Heart left ventricle (tissue), 16 donors: Measurements from ENCODE around the gene SEC14L2. TPM values are rescaled to one million over a fixed set of nuclear protein-coding genes. Genes with fewer than 3 reads are reported as not detected.

Source experiments
- ATAC-seq, 4 donors: fragments of 200-7000 bp; cut with Tn5 transposase; one replicate each; pipeline ENCODE4 v1.9.1; 2020 to 2022; ENCODE audit warnings: moderate library complexity in 4 of 4, mild to moderate bottlenecking in 3 of 4, moderate number of reproducible peaks in 1 of 4
- DNase-seq, 5 donors: peaks; one replicate each; pipeline ENCODE4 v3.0.0-alpha.2; 2020
- H3K27ac ChIP-seq, 12 donors: fragments of 200-600 bp; sonication (generic) in 4 of 12; one replicate each; pipeline versions ENCODE4 v1.5.0 to v1.8.0; 2016 to 2022; ENCODE audit warnings: mild to moderate bottlenecking in 2 of 12
- H3K27me3 ChIP-seq, 9 donors: fragments of 200-600 bp; sonication (generic) in 2 of 9; one replicate each; pipeline versions ENCODE4 v1.5.1 to v1.8.0; 2016 to 2022; ENCODE audit warnings: mild to moderate bottlenecking in 3 of 9
- H3K36me3 ChIP-seq, 9 donors: fragments of 200-600 bp; sonication (generic) in 2 of 9; one replicate each; pipeline versions ENCODE4 v1.5.0 to v1.8.0; 2018 to 2022; ENCODE audit warnings: mild to moderate bottlenecking in 2 of 9
- H3K4me1 ChIP-seq, 12 donors: fragments of 200-600 bp; sonication (generic) in 4 of 12; one replicate each; pipeline versions ENCODE4 v1.5.0 to v1.8.0; 2016 to 2022; ENCODE audit warnings: mild to moderate bottlenecking in 3 of 12
- H3K4me3 ChIP-seq, 12 donors: fragments of 200-600 bp; sonication (generic) in 4 of 12; one replicate each; pipeline versions ENCODE4 v1.5.0 to v1.8.0; 2017 to 2022; ENCODE audit warnings: mild to moderate bottlenecking in 9 of 12, moderate library complexity in 4 of 12
- H3K9me3 ChIP-seq, 12 donors: fragments of 200-600 bp; sonication (generic) in 4 of 12; one replicate each; pipeline versions ENCODE4 v1.5.0 to v1.8.0; 2016 to 2022; ENCODE audit warnings: mild to moderate bottlenecking in 1 of 12
- CTCF ChIP-seq, 12 donors: fragments of 200-600 bp; sonication (generic) in 4 of 12; IDR thresholded peaks; one replicate each; pipeline versions ENCODE4 v1.5.0 to v1.8.0; 2018 to 2022; ENCODE audit warnings: antibody characterized with exemption in 12 of 12, mild to moderate bottlenecking in 5 of 12
- POLR2A ChIP-seq, 2 donors: fragments of 450-650 bp; IDR thresholded peaks; one replicate each; pipeline ENCODE4 v1.6.1; 2017; ENCODE audit warnings: antibody characterized with exemption in 2 of 2, mild to moderate bottlenecking in 2 of 2, moderate library complexity in 2 of 2
- WGBS, 4 donors: extraction: QIAGEN DNeasy Blood & Tissue Kit in 2 of 4; methylation state at CpG; one replicate each; pipeline versions ENCODE4 v1.1.5 to v1.1.7; 2013 to 2018; 5-methylcytosine and 5-hydroxymethylcytosine counted together
- intact Hi-C, 10 donors: fragments of 100-400 bp; cut with DNase I; formaldehyde crosslinking; loops; one replicate each; pipeline versions ENCODE4 v1.11.1 to v1.14.2; 2022
- polyA plus RNA-seq, 2 donors: library from polyadenylated mRNA; stranded (reverse); fragments of 200-250 nt; gene quantifications; one replicate each; pipeline ENCODE4 v1.2.3, GENCODE V29; 2013
- total RNA-seq, 9 donors: library from RNA; depleted of rRNA in 2 of 9; stranded (reverse); fragments of >200 nt in 2 of 9; fragmentation: NEBNext Ultra II Directional in 3 of 9; extraction: Animal tissue kit (Norgen Biotek cat#: 25700) in 3 of 9; gene quantifications; one replicate each; pipeline versions ENCODE4 v1.1.0 to v1.2.4, GENCODE V29; 2016 to 2023
- donor health status: ischemic (EF 13 %, LVEDD 7.1; RV severe dilation, severe dysfunction).
- donor health status: healthy with polysubstance abuse.
- donor health status: DM: no; HTN: yes; CAD: no.
- donor health status: DM: no; HTN: no; CAD: no.
- donor health status: ischemic (EF 25% LVEDD 6.9; RV normal size, moderate dysfunction).
- donor health status: ischemic (EF 25% LVEDD 5.7; RV mildly dilated, moderate dysfunction).
- donor health status: healthy.
- donor health status: DM: yes; HTN: yes; CAD: no.
- donor health status: ischemic (EF 35%, LVEDD 5.7; RV mildly dilated, moderate dysfunction).
- donor health status: nonischemic (EF 11% LVEDD 7.7; RV severe dilation, severe dysfunction).
- donor health status: DM: yes; HTN: yes; CAD: no.
- donor health status: PGD.
- donor health status: ischemic (EF 29% LVEDD 5.4; RV normal size, mild dysfunction).
- donor health status: nonischemic (EF 23%, LVEDD 6.1; RV moderate dilation, normal function).

SEC14L2 gene
- total and polyA plus RNA-seq, 11 donors = 0.30 to 11.2 (median 1.6) TPM

GRCh38 chr22:30393885-30394284 is 2.9 kb upstream of the SEC14L2 start:
- no peaks in the 10 kb centered on the region for H3K9me3 ChIP-seq
- no peaks in the 10 kb centered on the region for H3K36me3 ChIP-seq
- ATAC-seq (no peak), DNase-seq (no peak)
- TF ChIP-seq POLR2A (IDR thresholded peaks at IDR 0.05) (no peak), CTCF (IDR thresholded peaks at IDR 0.05) (no peak)
- no peak overlapping the region for H3K27ac ChIP-seq
- intact Hi-C loops = loop anchor here in 4 of 10 donors (5.0 to 10.0 kb wide), 5 partner anchors 88 to 363 kb away; no protein-coding TSS in a partner anchor
- no peak overlapping the region for H3K4me3 ChIP-seq
- WGBS, 4 donors = 76 to 88% (median 85%) methylated on average over 3 of the region's 3 CpGs
- peaks cover 4 to 41% (median 26%) of the 10 kb centered on the region in 9 donors for H3K27me3 ChIP-seq
- peaks cover 0 to 18% (median 9%) of the 10 kb centered on the region in 12 donors for H3K4me1 ChIP-seq

GRCh38 chr22:30397656-30398635 is 1.1 kb downstream of the SEC14L2 start:
- Histone ChIP-seq H3K4me3 (peak overlapping the region; percentile 31 to 68 (median 58)), H3K36me3 (no peaks in the 10 kb centered on the region), H3K4me1 (peaks cover 0 to 18% (median 9%) of the 10 kb centered on the region in 12 donors), H3K9me3 (no peaks in the 10 kb centered on the region), H3K27ac (peak overlapping the region in 1 of 12 donors; percentile 61), H3K27me3 (peaks cover 4 to 40% (median 26%) of the 10 kb centered on the region in 9 donors)
- TF ChIP-seq POLR2A (IDR thresholded peaks at IDR 0.05) (no peak), CTCF (IDR thresholded peaks at IDR 0.05) (no peak)
- DNase-seq (no peak), ATAC-seq (peak in 3 of 4 donors; percentile 3 to 23 (median 8))
- WGBS, 4 donors = 18 to 24% (median 20%) methylated on average over 10 to 11 of the region's 11 CpGs
- intact Hi-C loops = loop anchor here in 1 of 10 donors (10.0 kb wide), 1 partner anchor 357 kb away; no protein-coding TSS in a partner anchor

GRCh38 chr22:30398685-30399680 is 2.2 kb downstream of the SEC14L2 start:
- intact Hi-C loops = loop anchor here in 1 of 10 donors (10.0 kb wide), 1 partner anchor 356 kb away; no protein-coding TSS in a partner anchor
- TF ChIP-seq CTCF (IDR thresholded peaks at IDR 0.05) (no peak), POLR2A (IDR thresholded peaks at IDR 0.05) (no peak)
- no peak for DNase-seq
- WGBS, 4 donors = 55 to 65% (median 62%) methylated on average over 24 to 25 of the region's 25 CpGs
- H3K4me1 ChIP-seq = peaks cover 0 to 18% (median 9%) of the 10 kb centered on the region in 12 donors
- H3K4me3 ChIP-seq = no peak overlapping the region
- H3K27ac ChIP-seq = no peak overlapping the region
- H3K9me3 ChIP-seq = no peaks in the 10 kb centered on the region
- no peaks in the 10 kb centered on the region for H3K36me3 ChIP-seq
- H3K27me3 ChIP-seq = peaks cover 4 to 33% (median 26%) of the 10 kb centered on the region in 9 donors
- ATAC-seq = peak in 2 of 4 donors; percentile 4 to 11
